ENCODE measurements around the gene CNN3.

The CNN3 gene

GRCh38 chr1:94970783-94971182 lies 43.9 kb upstream of the CNN3 start:
- ATAC-seq (ENCODE audit: low read depth) (no peak), DNase-seq (ENCODE audit: low spot score) (no peak)
- no peak for TF ChIP-seq CTCF (IDR thresholded peaks at IDR 0.05; ENCODE audit: poor library complexity, severe bottlenecking)
- H3K4me1 ChIP-seq (ENCODE audit: insufficient read depth, poor library complexity, severe bottlenecking), result peaks cover 24% of the 10 kb centered on the region
- H3K9me3 ChIP-seq (ENCODE audit: severe bottlenecking), result no peaks in the 10 kb centered on the region
- H3K4me3 ChIP-seq (ENCODE audit: severe bottlenecking), result no peak overlapping the region
- no peaks in the 10 kb centered on the region for H3K27me3 ChIP-seq (ENCODE audit: insufficient read depth, poor library complexity, severe bottlenecking)
- peak overlapping the region; percentile 67 for H3K27ac ChIP-seq (ENCODE audit: poor library complexity, severe bottlenecking)
- H3K36me3 ChIP-seq (ENCODE audit: low read depth), result no peaks in the 10 kb centered on the region

GRCh38 chr1:94969137-94969536 lies 42.2 kb upstream of the CNN3 start:
- H3K4me3 ChIP-seq (ENCODE audit: severe bottlenecking), result no peak overlapping the region
- TF ChIP-seq CTCF (IDR thresholded peaks at IDR 0.05; ENCODE audit: poor library complexity, severe bottlenecking), result no peak
- H3K9me3 ChIP-seq (ENCODE audit: severe bottlenecking), result no peaks in the 10 kb centered on the region
- H3K27me3 ChIP-seq (ENCODE audit: insufficient read depth, poor library complexity, severe bottlenecking), result no peaks in the 10 kb centered on the region
- no peak for DNase-seq (ENCODE audit: low spot score)
- H3K4me1 ChIP-seq (ENCODE audit: insufficient read depth, poor library complexity, severe bottlenecking), result peaks cover 18% of the 10 kb centered on the region
- no peaks in the 10 kb centered on the region for H3K36me3 ChIP-seq (ENCODE audit: low read depth)
- no peak for ATAC-seq (ENCODE audit: low read depth)
- no peak overlapping the region for H3K27ac ChIP-seq (ENCODE audit: poor library complexity, severe bottlenecking)

- Histone ChIP-seq H3K27me3 (ENCODE audit: insufficient read depth, poor library complexity, severe bottlenecking) (no peaks in the 10 kb centered on the region), H3K4me3 (ENCODE audit: severe bottlenecking) (no peak overlapping the region), H3K36me3 (ENCODE audit: low read depth) (no peaks in the 10 kb centered on the region), H3K4me1 (ENCODE audit: insufficient read depth, poor library complexity, severe bottlenecking) (peaks cover 9% of the 10 kb centered on the region), H3K9me3 (ENCODE audit: severe bottlenecking) (no peaks in the 10 kb centered on the region), H3K27ac (ENCODE audit: poor library complexity, severe bottlenecking) (no peak overlapping the region)
- DNase-seq (ENCODE audit: low spot score), result no peak
- TF ChIP-seq CTCF (IDR thresholded peaks at IDR 0.05; ENCODE audit: poor library complexity, severe bottlenecking), result no peak
- no peak for ATAC-seq (ENCODE audit: low read depth)
Observed at GRCh38 chr1:94966033-94966432, 39.1 kb upstream of the CNN3 start.

GRCh38 chr1:94963864-94964263 lies 37.0 kb upstream of the CNN3 start:
- Histone ChIP-seq H3K4me3 (ENCODE audit: severe bottlenecking) (no peak overlapping the region), H3K27ac (ENCODE audit: poor library complexity, severe bottlenecking) (no peak overlapping the region), H3K9me3 (ENCODE audit: severe bottlenecking) (no peaks in the 10 kb centered on the region), H3K36me3 (ENCODE audit: low read depth) (no peaks in the 10 kb centered on the region), H3K27me3 (ENCODE audit: insufficient read depth, poor library complexity, severe bottlenecking) (no peaks in the 10 kb centered on the region), H3K4me1 (ENCODE audit: insufficient read depth, poor library complexity, severe bottlenecking) (peaks cover 3% of the 10 kb centered on the region)
- no peak for TF ChIP-seq CTCF (IDR thresholded peaks at IDR 0.05; ENCODE audit: poor library complexity, severe bottlenecking)
- ATAC-seq (ENCODE audit: low read depth) (no peak), DNase-seq (ENCODE audit: low spot score) (no peak)

- DNase-seq (ENCODE audit: low spot score) (no peak), ATAC-seq (ENCODE audit: low read depth) (peak; percentile 58; the same call in 2 of the 3 replicates)
- no peaks in the 10 kb centered on the region for H3K36me3 ChIP-seq (ENCODE audit: low read depth)
- H3K4me3 ChIP-seq (ENCODE audit: severe bottlenecking), result peak overlapping the region; percentile 15
- H3K4me1 ChIP-seq (ENCODE audit: insufficient read depth, poor library complexity, severe bottlenecking), result peaks cover 3% of the 10 kb centered on the region
- no peak for TF ChIP-seq CTCF (IDR thresholded peaks at IDR 0.05; ENCODE audit: poor library complexity, severe bottlenecking)
- no peaks in the 10 kb centered on the region for H3K9me3 ChIP-seq (ENCODE audit: severe bottlenecking)
- H3K27me3 ChIP-seq (ENCODE audit: insufficient read depth, poor library complexity, severe bottlenecking), result no peaks in the 10 kb centered on the region
- H3K27ac ChIP-seq (ENCODE audit: poor library complexity, severe bottlenecking), result no peak overlapping the region
Observed at GRCh38 chr1:94962409-94963265, 35.7 kb upstream of the CNN3 start.
